ENCODE data around the gene TRIP10. TPM values are rescaled to one million over a fixed set of nuclear protein-coding genes. Genes with fewer than 3 reads are reported as not detected.

Gene TRIP10
- total and polyA plus RNA-seq, 2 donors (not counting 1 experiment from before 2014, with no cell fraction given): 32.3 to 35.3 TPM

- H3K79me2 ChIP-seq (ENCODE audit: control insufficient read depth, insufficient read depth, low read length): no peaks in the 10 kb centered on the region
- peak; percentile 52 to 59 for DNase-seq (ENCODE audit: low read depth in 2 of 2)
- TF ChIP-seq, protein P1, sequence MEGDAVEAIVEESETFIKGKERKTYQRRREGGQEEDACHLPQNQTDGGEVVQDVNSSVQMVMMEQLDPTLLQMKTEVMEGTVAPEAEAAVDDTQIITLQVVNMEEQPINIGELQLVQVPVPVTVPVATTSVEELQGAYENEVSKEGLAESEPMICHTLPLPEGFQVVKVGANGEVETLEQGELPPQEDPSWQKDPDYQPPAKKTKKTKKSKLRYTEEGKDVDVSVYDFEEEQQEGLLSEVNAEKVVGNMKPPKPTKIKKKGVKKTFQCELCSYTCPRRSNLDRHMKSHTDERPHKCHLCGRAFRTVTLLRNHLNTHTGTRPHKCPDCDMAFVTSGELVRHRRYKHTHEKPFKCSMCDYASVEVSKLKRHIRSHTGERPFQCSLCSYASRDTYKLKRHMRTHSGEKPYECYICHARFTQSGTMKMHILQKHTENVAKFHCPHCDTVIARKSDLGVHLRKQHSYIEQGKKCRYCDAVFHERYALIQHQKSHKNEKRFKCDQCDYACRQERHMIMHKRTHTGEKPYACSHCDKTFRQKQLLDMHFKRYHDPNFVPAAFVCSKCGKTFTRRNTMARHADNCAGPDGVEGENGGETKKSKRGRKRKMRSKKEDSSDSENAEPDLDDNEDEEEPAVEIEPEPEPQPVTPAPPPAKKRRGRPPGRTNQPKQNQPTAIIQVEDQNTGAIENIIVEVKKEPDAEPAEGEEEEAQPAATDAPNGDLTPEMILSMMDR (conservative IDR thresholded peaks at IDR 0.05 in 1 of 2, IDR thresholded peaks at IDR 0.05 in 1 of 2; ENCODE audit: low read depth in 1 of 2, low read length in 2 of 2): peak in 1 of 2 donors; percentile 18
- TF ChIP-seq EZH2 (IDR thresholded peaks at IDR 0.05; ENCODE audit: low read length, missing control alignments): no peak
- H3K4me2 ChIP-seq (ENCODE audit: extremely low read depth, insufficient read depth, low read length): peak overlapping the region; percentile 64
- H3K4me3 ChIP-seq (replicated peaks in 1 of 4; ENCODE audit: control extremely low read depth in 1 of 4, insufficient read depth in 1 of 4, low read depth in 3 of 4, low read length in 4 of 4): peak overlapping the region in 1 of 4 experiments; percentile 48
- no peaks in the 10 kb centered on the region for H3K27me3 ChIP-seq (ENCODE audit: control insufficient read depth, insufficient read depth, low read length)
- H3K4me1 ChIP-seq (ENCODE audit: control insufficient read depth, extremely low read depth, insufficient read depth, low read length): no peaks in the 10 kb centered on the region
- peak overlapping the region; percentile 35 for H2AFZ ChIP-seq (ENCODE audit: low read length)
- H3K9me3 ChIP-seq (ENCODE audit: control insufficient read depth, insufficient read depth, low read depth, low read length): no peaks in the 10 kb centered on the region
- peak overlapping the region; percentile 46 for H3K9ac ChIP-seq (ENCODE audit: insufficient read depth, low read length)
- no peaks in the 10 kb centered on the region for H4K20me1 ChIP-seq (ENCODE audit: control insufficient read depth, extremely low read depth, insufficient read depth, low read length)
- no peak overlapping the region for H3K27ac ChIP-seq (ENCODE audit: insufficient read depth, low read length)
- peaks cover 4% of the 10 kb centered on the region for H3K36me3 ChIP-seq (ENCODE audit: control insufficient read depth, insufficient read depth, low read length)
These were observed 13.9 kb downstream of the TRIP10 start for GRCh38 chr19:6753178-6754031.

DNA sequence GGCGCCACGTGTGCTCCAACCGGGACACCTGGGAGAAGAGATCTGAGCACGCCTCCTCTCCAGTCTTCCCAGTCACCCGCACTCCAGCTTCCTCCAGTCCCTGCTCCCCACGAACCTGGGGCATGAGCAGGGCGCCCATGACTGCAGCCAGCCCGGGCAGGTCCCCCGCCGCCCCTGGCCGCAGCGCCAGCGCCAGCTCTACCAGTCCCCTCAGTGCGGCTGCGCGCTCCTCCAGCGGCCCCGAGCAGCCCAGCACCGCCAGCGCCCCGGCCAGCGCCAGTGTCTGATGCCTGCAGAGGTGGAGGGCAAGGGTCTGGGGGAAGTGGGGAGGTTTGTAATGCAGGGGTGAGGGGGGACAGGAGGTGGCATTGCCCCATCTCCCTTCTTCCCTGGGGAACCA is 14.7 kb downstream of the TRIP10 start:
- no peaks in the 10 kb centered on the region for H4K20me1 ChIP-seq (ENCODE audit: control insufficient read depth, extremely low read depth, insufficient read depth, low read length)
- TF ChIP-seq, protein P1 (conservative IDR thresholded peaks at IDR 0.05 in 1 of 2, IDR thresholded peaks at IDR 0.05 in 1 of 2; ENCODE audit: low read depth in 1 of 2, low read length in 2 of 2): no peak
- TF ChIP-seq EZH2 (IDR thresholded peaks at IDR 0.05; ENCODE audit: low read length, missing control alignments): no peak
- no peaks in the 10 kb centered on the region for H3K9me3 ChIP-seq (ENCODE audit: control insufficient read depth, insufficient read depth, low read depth, low read length)
- H2AFZ ChIP-seq (ENCODE audit: low read length): no peak overlapping the region
- no peak overlapping the region for H3K27ac ChIP-seq (ENCODE audit: insufficient read depth, low read length)
- no peaks in the 10 kb centered on the region for H3K27me3 ChIP-seq (ENCODE audit: control insufficient read depth, insufficient read depth, low read length)
- no peak overlapping the region for H3K9ac ChIP-seq (ENCODE audit: insufficient read depth, low read length)
- H3K79me2 ChIP-seq (ENCODE audit: control insufficient read depth, insufficient read depth, low read length): no peaks in the 10 kb centered on the region
- H3K4me1 ChIP-seq (ENCODE audit: control insufficient read depth, extremely low read depth, insufficient read depth, low read length): no peaks in the 10 kb centered on the region
- DNase-seq (ENCODE audit: low read depth in 2 of 2): no peak
- H3K36me3 ChIP-seq (ENCODE audit: control insufficient read depth, insufficient read depth, low read length): peaks cover 3% of the 10 kb centered on the region
- no peak overlapping the region for H3K4me2 ChIP-seq (ENCODE audit: extremely low read depth, insufficient read depth, low read length)
- H3K4me3 ChIP-seq (replicated peaks in 1 of 4; ENCODE audit: control extremely low read depth in 1 of 4, insufficient read depth in 1 of 4, low read depth in 3 of 4, low read length in 4 of 4): no peak overlapping the region

- no peak overlapping the region for H3K4me2 ChIP-seq (ENCODE audit: extremely low read depth, insufficient read depth, low read length)
- H3K27ac ChIP-seq (ENCODE audit: insufficient read depth, low read length): no peak overlapping the region
- H3K4me3 ChIP-seq (replicated peaks in 1 of 4; ENCODE audit: control extremely low read depth in 1 of 4, insufficient read depth in 1 of 4, low read depth in 3 of 4, low read length in 4 of 4): no peak overlapping the region
- no peaks in the 10 kb centered on the region for H3K79me2 ChIP-seq (ENCODE audit: control insufficient read depth, insufficient read depth, low read length)
- no peak overlapping the region for H2AFZ ChIP-seq (ENCODE audit: low read length)
- no peak overlapping the region for H3K9ac ChIP-seq (ENCODE audit: insufficient read depth, low read length)
- H3K27me3 ChIP-seq (ENCODE audit: control insufficient read depth, insufficient read depth, low read length): no peaks in the 10 kb centered on the region
- H4K20me1 ChIP-seq (ENCODE audit: control insufficient read depth, extremely low read depth, insufficient read depth, low read length): no peaks in the 10 kb centered on the region
- no peak for DNase-seq (ENCODE audit: low read depth in 2 of 2)
- H3K9me3 ChIP-seq (ENCODE audit: control insufficient read depth, insufficient read depth, low read depth, low read length): no peaks in the 10 kb centered on the region
- no peak for TF ChIP-seq EZH2 (IDR thresholded peaks at IDR 0.05; ENCODE audit: low read length, missing control alignments)
- TF ChIP-seq, protein P1 (conservative IDR thresholded peaks at IDR 0.05 in 1 of 2, IDR thresholded peaks at IDR 0.05 in 1 of 2; ENCODE audit: low read depth in 1 of 2, low read length in 2 of 2): no peak
- H3K36me3 ChIP-seq (ENCODE audit: control insufficient read depth, insufficient read depth, low read length): peaks cover 2% of the 10 kb centered on the region
- no peaks in the 10 kb centered on the region for H3K4me1 ChIP-seq (ENCODE audit: control insufficient read depth, extremely low read depth, insufficient read depth, low read length)
These were observed 15.4 kb downstream of the TRIP10 start for GRCh38 chr19:6754653-6755463.

All from fibroblast of lung (primary cell).